NT2/D1 (cell line): ENCODE data around the gene BNC1.

Source experiments
- SUZ12 ChIP-seq: IDR thresholded peaks from 2 replicates; pipeline ENCODE4 v1.6.1; 2011; ENCODE audit not compliant: insufficient read length, insufficient read depth; ENCODE audit errors: extremely low read depth
- ZNF274 ChIP-seq: IDR thresholded peaks from 2 replicates; pipeline ENCODE4 v1.6.1; 2011; ENCODE audit warnings: mild to moderate bottlenecking, low read depth, low read length

DNA sequence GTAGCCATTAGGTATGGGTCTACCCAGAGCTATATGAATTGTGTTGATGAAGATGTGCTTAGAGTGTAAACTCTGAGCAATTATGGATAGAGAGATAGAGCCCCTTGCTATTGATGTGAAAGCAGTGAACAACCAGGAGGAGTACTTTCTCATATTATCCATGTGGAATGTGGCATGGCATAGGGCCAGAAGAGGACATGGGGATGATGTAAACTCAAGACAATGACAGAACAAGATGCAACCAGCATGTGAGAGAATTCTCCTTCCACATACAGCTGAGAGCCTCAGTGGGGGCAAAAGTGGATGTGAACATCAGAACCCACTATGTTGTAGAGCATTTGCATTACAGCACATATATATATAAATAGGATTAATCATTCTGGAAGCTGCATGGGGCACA lies 36.4 kb upstream of the BNC1 start:
- TF ChIP-seq ZNF274 (no peak), SUZ12 (no peak)
